T-helper 17 cell (primary cell): Measurements from ENCODE around the gene ADARB1. TPM values are rescaled to one million over a fixed set of nuclear protein-coding genes. Genes with fewer than 3 reads are reported as not detected.
A peak's percentile ranks its signal among the peaks of the same experiment; 100 is the strongest.

ENCODE experiments used
- ATAC-seq: fragments of 150-1000 bp; cut with Tn5 transposase; 2 replicates; pipeline ENCODE4 v1.10.0; 2021; ENCODE audit warnings: mild to moderate bottlenecking, moderate library complexity
- DNase-seq, 3 donors: peaks; one replicate each; pipeline versions ENCODE4 v3.0.0 to v3.0.0-alpha.2; 2020 to 2021
- H3K9me3 ChIP-seq: one replicate; pipeline ENCODE4 v1.7.0; 2013; ENCODE audit warnings: low read length, mild to moderate bottlenecking; ENCODE audit not compliant: control insufficient read depth, poor library complexity, severe bottlenecking
- H3K27ac Mint-ChIP-seq: one replicate; pipeline ENCODE4 v1.8.0; 2022; ENCODE audit warnings: mild to moderate bottlenecking, moderate library complexity, mixed read lengths
- H3K27me3 Mint-ChIP-seq: one replicate; pipeline ENCODE4 v1.8.0; 2022; ENCODE audit warnings: mixed read lengths
- H3K36me3 Mint-ChIP-seq: one replicate; pipeline ENCODE4 v1.8.0; 2022; ENCODE audit warnings: low read depth, mixed read lengths
- H3K4me1 Mint-ChIP-seq: one replicate; pipeline ENCODE4 v1.8.0; 2022; ENCODE audit warnings: mild to moderate bottlenecking, mixed read lengths
- H3K4me3 Mint-ChIP-seq: one replicate; pipeline ENCODE4 v1.8.0; 2022; ENCODE audit warnings: mild to moderate bottlenecking, moderate library complexity, mixed read lengths
- total RNA-seq, 4 donors: library from RNA in 2 of 4; stranded (reverse) in 2 of 4; gene quantifications; one replicate each; pipeline ENCODE4 v1.2.3 and lab custom pipeline; 2022 to 2026

Gene ADARB1
- total RNA-seq, 2 donors from 2014 or later = 28.4 to 37.0 TPM

DNA sequence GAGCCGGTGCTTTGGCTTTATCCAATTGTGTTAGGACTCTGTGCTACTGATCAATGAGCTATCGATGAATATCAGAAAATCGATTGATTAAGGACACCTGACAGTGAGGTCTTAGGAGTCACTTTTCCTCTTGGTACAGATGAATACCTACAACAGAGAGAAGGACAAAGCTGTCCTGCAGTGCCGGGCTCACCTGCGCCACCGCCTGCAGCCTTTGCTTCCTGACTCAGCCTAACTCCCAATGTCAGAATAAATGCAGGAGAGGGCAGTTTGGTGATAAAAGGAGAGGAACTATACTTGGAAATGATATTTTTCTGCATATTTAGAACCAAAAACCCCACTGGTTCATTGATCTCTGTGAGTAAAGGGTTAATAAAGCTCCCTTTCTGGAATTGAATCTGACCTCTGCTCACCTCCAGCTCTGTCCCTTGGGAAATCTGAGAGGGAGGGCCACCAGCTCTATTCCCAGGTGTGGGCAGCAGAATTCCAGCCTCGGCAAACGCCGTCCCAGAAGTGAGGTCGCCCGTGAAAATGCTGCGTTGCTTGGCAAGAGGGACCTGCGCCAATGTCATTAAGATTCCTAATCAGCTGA lies 174.0 kb downstream of the ADARB1 start:
- DNase-seq (no peak), ATAC-seq (no peak)
- Mint-ChIP-seq H3K4me3 (no peak overlapping the region), H3K27ac (no peak overlapping the region), H3K36me3 (no peaks in the 10 kb centered on the region), H3K4me1 (peaks cover 4% of the 10 kb centered on the region), H3K27me3 (no peaks in the 10 kb centered on the region)
- peaks cover 5% of the 10 kb centered on the region for H3K9me3 ChIP-seq

GRCh38 chr21:45248893-45249381 lies 174.6 kb downstream of the ADARB1 start:
- no peak overlapping the region for H3K27ac Mint-ChIP-seq
- ATAC-seq (no peak), DNase-seq (no peak)
- H3K4me3 Mint-ChIP-seq = no peak overlapping the region
- peaks cover under 1% of the 10 kb centered on the region for H3K9me3 ChIP-seq
- no peaks in the 10 kb centered on the region for H3K36me3 Mint-ChIP-seq
- H3K4me1 Mint-ChIP-seq = peaks cover 4% of the 10 kb centered on the region
- no peaks in the 10 kb centered on the region for H3K27me3 Mint-ChIP-seq

- Mint-ChIP-seq H3K27me3 (no peaks in the 10 kb centered on the region), H3K4me3 (no peak overlapping the region), H3K4me1 (peaks cover 8% of the 10 kb centered on the region), H3K36me3 (no peaks in the 10 kb centered on the region), H3K27ac (no peak overlapping the region)
- DNase-seq = no peak
- no peaks in the 10 kb centered on the region for H3K9me3 ChIP-seq
- no peak for ATAC-seq
These were observed 175.2 kb downstream of the ADARB1 start for GRCh38 chr21:45249626-45250025.

GRCh38 chr21:45250272-45250671 lies 175.9 kb downstream of the ADARB1 start:
- DNase-seq (no peak), ATAC-seq (no peak)
- no peaks in the 10 kb centered on the region for H3K9me3 ChIP-seq
- H3K27ac Mint-ChIP-seq = no peak overlapping the region
- H3K36me3 Mint-ChIP-seq = peaks cover 2% of the 10 kb centered on the region
- peaks cover 14% of the 10 kb centered on the region for H3K4me1 Mint-ChIP-seq
- H3K27me3 Mint-ChIP-seq = no peaks in the 10 kb centered on the region
- H3K4me3 Mint-ChIP-seq = peak overlapping the region; percentile 16

- H3K9me3 ChIP-seq = no peaks in the 10 kb centered on the region
- Mint-ChIP-seq H3K4me1 (peaks cover 16% of the 10 kb centered on the region), H3K36me3 (peaks cover 2% of the 10 kb centered on the region), H3K27ac (no peak overlapping the region), H3K4me3 (no peak overlapping the region), H3K27me3 (no peaks in the 10 kb centered on the region)
- no peak for DNase-seq
- ATAC-seq = no peak
These were observed 176.7 kb downstream of the ADARB1 start for GRCh38 chr21:45250914-45251634.

GRCh38 chr21:45251635-45252447 lies 177.5 kb downstream of the ADARB1 start:
- H3K27ac Mint-ChIP-seq = no peak overlapping the region
- H3K4me3 Mint-ChIP-seq = no peak overlapping the region
- no peaks in the 10 kb centered on the region for H3K9me3 ChIP-seq
- peaks cover 2% of the 10 kb centered on the region for H3K36me3 Mint-ChIP-seq
- H3K4me1 Mint-ChIP-seq = peaks cover 19% of the 10 kb centered on the region
- DNase-seq (no peak), ATAC-seq (no peak)
- no peaks in the 10 kb centered on the region for H3K27me3 Mint-ChIP-seq

DNA sequence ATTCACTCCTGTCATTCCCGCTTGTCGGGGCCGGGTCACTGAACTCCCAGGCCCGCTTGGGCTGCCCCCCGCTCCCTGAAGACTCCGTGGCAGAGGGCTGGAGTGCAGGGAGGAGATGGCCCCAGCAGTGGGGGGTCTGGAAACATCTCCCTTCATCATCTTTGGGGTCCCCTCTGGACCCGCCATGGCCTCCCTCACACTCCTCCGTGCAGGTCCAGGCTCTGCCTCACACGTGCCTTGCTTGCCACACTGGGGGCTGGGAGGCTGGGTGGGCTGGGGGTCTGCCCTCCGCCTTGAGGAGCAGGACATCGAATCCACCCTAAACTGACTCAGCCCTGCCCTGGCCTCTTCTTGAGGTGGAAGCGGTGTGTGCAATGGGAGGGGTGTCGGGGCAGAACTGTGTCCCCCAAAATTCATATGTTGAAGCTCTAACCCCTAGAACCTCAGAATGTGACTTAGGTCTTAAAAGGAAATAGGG lies 178.1 kb downstream of the ADARB1 start:
- Mint-ChIP-seq H3K27ac (no peak overlapping the region), H3K4me3 (no peak overlapping the region), H3K27me3 (no peaks in the 10 kb centered on the region), H3K36me3 (peaks cover 2% of the 10 kb centered on the region), H3K4me1 (peaks cover 21% of the 10 kb centered on the region)
- no peaks in the 10 kb centered on the region for H3K9me3 ChIP-seq
- DNase-seq (no peak), ATAC-seq (no peak)

- H3K4me3 Mint-ChIP-seq = no peak overlapping the region
- no peak for DNase-seq
- peaks cover 2% of the 10 kb centered on the region for H3K36me3 Mint-ChIP-seq
- no peaks in the 10 kb centered on the region for H3K9me3 ChIP-seq
- no peak overlapping the region for H3K27ac Mint-ChIP-seq
- peaks cover 21% of the 10 kb centered on the region for H3K4me1 Mint-ChIP-seq
- ATAC-seq = no peak
- H3K27me3 Mint-ChIP-seq = no peaks in the 10 kb centered on the region
These were observed 178.8 kb downstream of the ADARB1 start for GRCh38 chr21:45253180-45253579.

DNA sequence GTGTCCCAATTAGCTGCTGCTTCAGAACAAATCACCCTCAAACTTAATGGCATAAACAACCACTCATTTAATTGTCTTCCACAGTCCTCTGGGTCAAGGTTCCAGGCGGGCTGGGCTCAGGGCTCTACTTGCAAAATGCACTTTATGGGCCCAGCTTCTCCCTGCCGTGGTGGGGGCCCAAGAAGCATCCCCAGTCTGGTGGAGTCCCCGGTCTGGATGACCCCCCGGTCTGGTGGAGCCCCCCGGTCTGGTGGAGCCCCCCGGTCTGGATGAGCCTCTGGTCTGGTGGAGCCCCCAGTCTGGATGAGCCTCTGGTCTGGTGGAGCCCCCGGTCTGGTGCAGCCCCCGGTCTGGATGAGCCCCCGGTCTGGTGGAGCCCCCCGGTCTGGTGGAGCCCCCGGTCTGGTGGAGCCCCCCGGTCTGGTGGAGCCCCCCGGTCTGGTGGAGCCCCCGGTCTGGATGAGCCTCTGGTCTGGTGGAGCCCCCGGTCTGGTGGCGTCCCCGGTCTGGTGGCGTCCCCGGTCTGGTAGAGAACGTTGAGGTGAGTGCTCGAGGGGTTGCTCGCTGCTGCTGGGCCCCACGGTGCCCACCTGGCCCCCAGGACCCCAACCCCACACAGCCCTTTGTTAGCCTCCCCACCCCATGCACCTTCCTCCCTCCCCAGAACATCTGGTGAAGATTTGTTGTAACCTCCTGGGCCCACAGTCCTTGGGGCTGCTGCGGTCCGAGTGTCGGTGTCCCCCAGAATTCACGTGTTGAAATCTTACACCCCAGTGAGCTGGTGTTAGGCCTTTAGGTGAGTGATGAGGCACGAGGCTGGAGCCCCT lies 179.5 kb downstream of the ADARB1 start:
- Mint-ChIP-seq H3K4me1 (peaks cover 21% of the 10 kb centered on the region), H3K4me3 (peak overlapping the region; percentile 83), H3K27me3 (no peaks in the 10 kb centered on the region), H3K36me3 (peaks cover 2% of the 10 kb centered on the region), H3K27ac (no peak overlapping the region)
- ATAC-seq = no peak
- no peak for DNase-seq
- no peaks in the 10 kb centered on the region for H3K9me3 ChIP-seq

DNA sequence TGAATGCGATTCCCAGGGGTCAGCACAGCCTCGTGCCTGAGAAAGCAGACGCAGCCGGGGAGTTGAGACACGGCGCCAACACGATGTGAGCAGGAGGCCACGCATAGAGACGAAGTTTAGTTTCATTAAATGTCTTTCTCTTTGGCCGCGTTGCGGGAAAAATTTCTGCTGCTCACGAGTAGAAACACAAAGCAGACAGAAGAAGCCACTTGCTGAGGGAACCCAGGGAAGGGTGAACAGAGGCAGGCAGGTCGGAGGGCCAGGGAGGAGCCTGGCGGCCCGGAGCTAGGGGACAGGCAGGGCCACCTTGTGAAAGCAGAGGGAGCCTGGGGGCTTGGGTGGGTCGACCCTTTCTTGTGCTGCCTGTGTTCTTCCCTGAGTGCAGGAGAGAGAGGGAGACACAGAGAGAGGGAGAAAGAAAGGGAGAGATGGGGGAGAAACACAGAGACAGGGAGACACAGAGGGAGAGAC lies 180.1 kb downstream of the ADARB1 start:
- H3K27ac Mint-ChIP-seq = peak overlapping the region; percentile 43
- DNase-seq (no peak), ATAC-seq (no peak)
- H3K27me3 Mint-ChIP-seq = no peaks in the 10 kb centered on the region
- peaks cover 19% of the 10 kb centered on the region for H3K4me1 Mint-ChIP-seq
- no peaks in the 10 kb centered on the region for H3K9me3 ChIP-seq
- H3K36me3 Mint-ChIP-seq = peaks cover 2% of the 10 kb centered on the region
- H3K4me3 Mint-ChIP-seq = peak overlapping the region; percentile 83

GRCh38 chr21:45255381-45256020 lies 181.1 kb downstream of the ADARB1 start:
- peak overlapping the region; percentile 83 for H3K4me3 Mint-ChIP-seq
- DNase-seq (no peak), ATAC-seq (peak; percentile 82)
- peak overlapping the region; percentile 43 for H3K27ac Mint-ChIP-seq
- no peaks in the 10 kb centered on the region for H3K27me3 Mint-ChIP-seq
- peaks cover 2% of the 10 kb centered on the region for H3K36me3 Mint-ChIP-seq
- H3K4me1 Mint-ChIP-seq = peaks cover 18% of the 10 kb centered on the region
- no peaks in the 10 kb centered on the region for H3K9me3 ChIP-seq
